GM19240 (cell line): ENCODE data around the gene RPRML.

Experiments
- DNase-seq: peaks from one replicate; pipeline ENCODE4 v3.0.0; 2011; ENCODE audit warnings: low spot score; ENCODE audit not compliant: insufficient read length

Gene RPRML

GRCh38 chr17:46947216-46947615, 31.8 kb downstream of the RPRML start:
- no peak for DNase-seq

GRCh38 chr17:46944931-46945330, 34.1 kb downstream of the RPRML start:
- no peak for DNase-seq

- no peak for DNase-seq
Observed at GRCh38 chr17:46943501-46944393, 35.3 kb downstream of the RPRML start.

GRCh38 chr17:46943218-46943500, 35.9 kb downstream of the RPRML start:
- no peak for DNase-seq

GRCh38 chr17:46942441-46943217, 36.4 kb downstream of the RPRML start:
- peak; percentile 55 for DNase-seq

- DNase-seq: peak; percentile 88
Observed at GRCh38 chr17:46940692-46941404, 38.2 kb downstream of the RPRML start.

- no peak for DNase-seq
Observed at GRCh38 chr17:46935658-46936266, 43.3 kb downstream of the RPRML start.

- no peak for DNase-seq
Observed at GRCh38 chr17:46931596-46931995, 47.5 kb downstream of the RPRML start.

GRCh38 chr17:46930051-46930450, 49.0 kb downstream of the RPRML start:
- no peak for DNase-seq

GRCh38 chr17:46929413-46929812, 49.6 kb downstream of the RPRML start:
- no peak for DNase-seq

- DNase-seq: no peak
Observed at GRCh38 chr17:46928467-46929261, 50.4 kb downstream of the RPRML start.
